H7 (cell line): ENCODE data around the gene SUMO3. TPM values are rescaled to one million over a fixed set of nuclear protein-coding genes. Genes with fewer than 3 reads are reported as not detected.

ENCODE experiments used
- DNase-seq: peaks from one replicate; pipeline ENCODE4 v3.0.0; 2012
- H3K27me3 ChIP-seq: 2 replicates; pipeline ENCODE4 v1.6.0; 2011; ENCODE audit warnings: mild to moderate bottlenecking, low read length; ENCODE audit not compliant: control insufficient read depth, insufficient read depth
- H3K36me3 ChIP-seq: replicated peaks from 2 replicates; pipeline ENCODE4 v1.5.1; 2011; ENCODE audit warnings: low read length; ENCODE audit not compliant: control insufficient read depth, insufficient read depth
- H3K4me3 ChIP-seq: 2 replicates; pipeline ENCODE4 v1.5.1; 2011; ENCODE audit warnings: low read depth, mild to moderate bottlenecking, control low read depth, low read length, moderate library complexity; ENCODE audit not compliant: insufficient read depth
- total RNA-seq: library from RNA; depleted of rRNA; stranded (reverse); fragments of >200 nt; shearing (Covaris generic); gene quantifications from 2 replicates; pipeline ENCODE4 v1.2.3, GENCODE V29; 2014

Gene SUMO3
- total RNA-seq, 1 experiment from 2014 or later: 91.1 TPM

- peaks cover 26% of the 10 kb centered on the region for H3K36me3 ChIP-seq
- no peak for DNase-seq
- no peak overlapping the region for H3K4me3 ChIP-seq
- no peaks in the 10 kb centered on the region for H3K27me3 ChIP-seq
These were observed 33.2 kb upstream of the SUMO3 start for GRCh38 chr21:44850905-44851657.

DNA sequence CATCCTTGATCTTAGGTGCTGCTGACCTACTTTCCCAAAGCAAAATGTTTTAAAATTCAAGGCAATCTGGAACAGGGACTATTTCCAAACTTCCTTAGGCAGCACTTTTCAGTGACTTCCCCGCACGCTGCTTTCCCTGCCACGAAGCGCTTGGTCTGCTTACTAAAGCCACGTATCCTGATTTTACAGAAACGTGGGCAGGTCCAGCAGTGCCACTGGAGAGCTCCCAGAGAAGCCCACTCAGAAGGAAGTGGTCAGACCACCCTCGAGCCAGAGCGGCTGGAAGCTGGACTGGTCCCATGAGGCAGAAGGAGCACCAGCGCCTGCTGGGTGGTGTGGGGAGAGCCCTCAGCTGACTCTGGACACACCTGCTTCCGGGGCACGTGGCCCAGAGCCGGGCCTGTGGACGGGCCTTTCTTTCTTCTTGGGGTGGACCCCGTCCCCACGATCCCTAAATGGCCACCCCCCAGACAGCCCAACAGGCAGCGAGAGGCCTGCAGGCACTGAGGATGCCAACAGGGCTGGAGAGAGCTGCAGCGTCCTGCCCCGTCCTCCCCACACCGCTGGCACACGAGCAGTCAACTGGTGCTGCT lies 32.4 kb upstream of the SUMO3 start:
- Histone ChIP-seq H3K4me3 (no peak overlapping the region), H3K27me3 (no peaks in the 10 kb centered on the region), H3K36me3 (peaks cover 20% of the 10 kb centered on the region)
- no peak for DNase-seq

DNA sequence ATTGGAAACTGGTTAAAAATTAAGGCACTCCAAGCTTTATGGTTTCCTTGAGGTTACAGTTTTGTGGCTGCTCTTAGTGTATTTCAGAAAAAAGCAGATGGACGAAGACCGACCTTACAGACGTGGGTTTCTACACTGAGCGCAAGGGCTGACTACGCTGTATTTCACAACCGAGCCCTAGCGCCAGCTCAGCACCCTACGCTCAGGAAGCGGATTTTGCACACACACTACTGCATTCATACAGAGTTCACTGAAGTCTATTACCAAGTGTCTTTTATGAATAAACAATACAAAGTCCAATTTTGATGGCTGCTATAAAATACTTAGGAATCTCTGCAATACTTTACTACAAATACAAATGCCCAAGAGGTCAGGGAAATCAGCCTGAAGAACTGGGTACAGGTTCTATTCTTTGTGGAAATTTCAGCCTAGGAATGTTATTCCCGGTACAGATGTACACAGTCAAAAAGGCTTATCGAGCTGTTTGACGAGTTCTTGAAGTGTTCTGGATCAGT lies 31.8 kb upstream of the SUMO3 start:
- no peak overlapping the region for H3K4me3 ChIP-seq
- peaks cover 17% of the 10 kb centered on the region for H3K36me3 ChIP-seq
- no peak for DNase-seq
- no peaks in the 10 kb centered on the region for H3K27me3 ChIP-seq

- DNase-seq: peak; percentile 40
- no peaks in the 10 kb centered on the region for H3K27me3 ChIP-seq
- no peak overlapping the region for H3K4me3 ChIP-seq
- peaks cover 16% of the 10 kb centered on the region for H3K36me3 ChIP-seq
These were observed 31.1 kb upstream of the SUMO3 start for GRCh38 chr21:44848821-44849521.

DNA sequence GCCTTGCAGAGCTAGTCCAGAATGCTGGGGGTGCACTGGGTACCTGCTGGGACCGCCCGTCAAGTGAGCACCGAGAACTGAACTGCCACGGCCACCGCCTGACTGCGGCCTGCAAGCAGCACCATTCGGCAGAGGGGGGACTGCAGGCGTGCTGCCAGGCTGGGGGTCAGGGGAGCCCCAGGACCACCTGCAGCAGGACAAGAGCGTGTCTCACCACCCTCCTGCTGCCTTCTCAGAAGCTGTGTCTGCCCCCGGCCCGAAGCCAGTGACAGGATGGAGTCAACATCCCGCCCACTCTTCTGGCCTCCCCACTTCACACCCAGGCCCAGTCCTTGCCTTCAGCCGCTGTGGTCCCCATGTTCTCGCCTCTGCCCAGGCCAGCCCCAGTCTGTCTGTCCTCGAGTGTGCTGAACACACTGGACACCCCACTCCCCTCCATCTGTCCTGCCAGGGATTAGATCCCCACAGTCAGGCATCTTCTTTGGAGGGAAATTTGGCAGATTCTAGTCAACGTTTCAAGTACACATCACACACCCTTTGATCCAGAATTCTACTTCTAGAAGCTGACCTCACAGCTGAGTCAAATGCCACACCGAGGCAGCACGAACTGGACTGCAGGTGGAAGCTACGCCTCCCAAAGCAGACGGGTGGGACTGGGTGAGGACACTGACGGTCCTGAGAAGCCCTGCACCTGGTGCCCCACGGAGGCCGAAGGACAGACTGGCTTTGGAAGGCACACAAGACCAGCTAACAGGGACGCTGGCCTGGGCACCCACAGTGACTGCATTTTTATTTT lies 29.6 kb upstream of the SUMO3 start:
- DNase-seq: peak; percentile 58
- no peak overlapping the region for H3K4me3 ChIP-seq
- peaks cover 15% of the 10 kb centered on the region for H3K36me3 ChIP-seq
- no peaks in the 10 kb centered on the region for H3K27me3 ChIP-seq

- DNase-seq: no peak
- no peak overlapping the region for H3K4me3 ChIP-seq
- H3K36me3 ChIP-seq: peaks cover 15% of the 10 kb centered on the region
- H3K27me3 ChIP-seq: no peaks in the 10 kb centered on the region
These were observed 28.8 kb upstream of the SUMO3 start for GRCh38 chr21:44846485-44847260.

- peaks cover 13% of the 10 kb centered on the region for H3K36me3 ChIP-seq
- H3K27me3 ChIP-seq: no peaks in the 10 kb centered on the region
- peak overlapping the region; percentile 29; the same call in 1 of the 2 replicates for H3K4me3 ChIP-seq
- no peak for DNase-seq
These were observed 28.3 kb upstream of the SUMO3 start for GRCh38 chr21:44846224-44846484.

GRCh38 chr21:44845418-44846223 lies 27.8 kb upstream of the SUMO3 start:
- peak; percentile 98 for DNase-seq
- peaks cover 10% of the 10 kb centered on the region for H3K36me3 ChIP-seq
- H3K27me3 ChIP-seq: no peaks in the 10 kb centered on the region
- H3K4me3 ChIP-seq: peak overlapping the region; percentile 29

DNA sequence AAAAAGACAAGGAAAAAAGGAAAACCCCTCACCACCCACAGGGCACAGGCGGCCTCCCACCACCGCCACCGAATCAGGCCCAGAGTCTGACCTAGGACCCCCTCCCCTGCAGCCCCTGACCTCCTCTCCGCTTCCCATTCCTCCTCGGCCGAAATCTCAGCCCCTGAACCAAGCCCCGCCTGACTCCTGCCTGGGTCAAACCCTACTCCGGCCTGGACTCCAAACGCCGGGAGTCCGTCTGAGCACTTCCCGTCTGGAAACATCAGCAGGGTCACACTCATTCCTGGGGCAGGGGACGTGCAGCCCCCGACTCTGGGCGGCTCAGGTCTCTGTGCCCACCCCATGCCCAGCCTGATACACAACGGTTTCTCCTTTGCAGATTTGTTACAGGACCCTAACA lies 26.4 kb upstream of the SUMO3 start:
- Histone ChIP-seq H3K4me3 (peak overlapping the region; percentile 11; the same call in 1 of the 2 replicates), H3K27me3 (no peaks in the 10 kb centered on the region), H3K36me3 (peaks cover under 1% of the 10 kb centered on the region; the same call in 1 of the 2 replicates)
- DNase-seq: peak; percentile 90

DNA sequence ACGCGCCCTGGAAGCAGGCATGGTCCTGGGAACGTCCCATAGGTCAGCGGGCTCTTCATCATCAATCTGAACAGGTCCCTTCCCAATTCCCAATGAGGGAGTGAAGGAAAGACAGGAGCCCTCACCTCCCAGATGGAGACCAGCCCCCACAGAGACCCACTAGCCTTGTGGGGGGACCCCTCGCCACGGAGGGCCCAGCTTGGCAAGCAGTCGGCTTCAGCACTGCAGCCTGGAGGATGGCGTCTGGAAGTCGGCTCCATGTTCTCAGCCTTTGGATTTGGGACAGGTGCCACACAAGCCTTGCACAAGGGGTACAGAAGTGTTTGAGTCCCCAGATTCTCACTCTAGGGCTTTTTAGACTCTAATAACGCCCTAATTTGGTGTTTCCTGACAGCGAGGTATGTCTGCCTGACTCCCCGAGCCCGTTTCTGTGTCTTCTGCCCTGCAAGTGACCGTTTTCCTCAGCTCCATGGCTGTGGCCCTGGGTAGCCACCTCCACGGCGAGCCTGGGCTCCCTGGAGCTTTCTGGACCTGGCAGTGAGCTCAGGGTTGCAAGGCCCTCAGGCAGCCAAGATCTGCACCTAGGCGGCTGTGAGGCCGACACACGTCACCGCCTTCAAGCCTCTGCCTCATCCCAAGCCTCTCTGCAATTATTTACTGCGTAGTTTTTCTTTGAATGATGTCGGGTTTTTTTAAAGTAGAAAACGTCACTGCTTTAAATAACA lies 25.0 kb upstream of the SUMO3 start:
- no peak for DNase-seq
- Histone ChIP-seq H3K4me3 (no peak overlapping the region), H3K27me3 (no peaks in the 10 kb centered on the region), H3K36me3 (no peaks in the 10 kb centered on the region)

DNA sequence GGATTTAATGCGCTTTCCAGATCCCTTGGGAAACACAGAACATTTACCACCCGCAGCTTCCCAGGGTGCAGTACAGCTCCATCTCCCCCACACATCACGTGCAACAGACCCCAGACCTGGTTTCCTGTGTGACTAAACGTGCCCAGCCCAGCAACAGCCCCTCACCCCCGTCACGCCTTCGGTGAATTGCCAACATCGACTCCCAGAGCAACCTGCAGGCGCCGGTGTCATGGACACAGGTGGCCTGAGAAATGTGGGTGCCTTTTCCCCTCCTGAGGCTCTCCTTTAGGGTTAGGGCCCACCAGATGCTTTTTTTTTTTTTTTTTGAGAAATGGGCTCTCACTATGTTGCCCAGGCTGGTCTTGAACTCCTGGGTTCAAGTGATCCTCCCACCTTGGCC lies 24.2 kb upstream of the SUMO3 start:
- Histone ChIP-seq H3K36me3 (no peaks in the 10 kb centered on the region), H3K4me3 (no peak overlapping the region), H3K27me3 (no peaks in the 10 kb centered on the region)
- peak; percentile 29 for DNase-seq

DNA sequence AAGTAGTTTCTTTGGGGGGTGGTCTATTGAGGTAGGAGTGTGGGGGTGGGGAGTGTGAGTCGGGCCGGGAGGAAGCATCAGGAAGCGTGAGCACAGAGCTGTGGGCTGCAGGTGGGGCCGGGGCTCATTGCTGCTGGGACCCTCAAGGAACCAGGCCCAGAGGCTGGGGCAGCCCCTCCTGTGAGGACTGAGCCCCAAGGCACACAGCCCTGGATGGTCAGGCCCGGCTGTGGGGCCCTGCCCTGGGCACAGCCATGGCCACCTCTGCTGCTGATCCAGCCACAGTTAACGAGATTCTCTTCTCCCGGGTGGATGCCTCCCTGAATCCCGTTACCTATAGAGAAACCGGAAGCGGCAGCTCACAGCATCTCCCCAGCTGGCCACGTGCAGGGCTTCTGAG lies 22.9 kb upstream of the SUMO3 start:
- H3K4me3 ChIP-seq: no peak overlapping the region
- H3K36me3 ChIP-seq: no peaks in the 10 kb centered on the region
- DNase-seq: peak; percentile 50
- H3K27me3 ChIP-seq: no peaks in the 10 kb centered on the region

GRCh38 chr21:44838951-44839350 lies 21.1 kb upstream of the SUMO3 start:
- DNase-seq: no peak
- H3K27me3 ChIP-seq: no peaks in the 10 kb centered on the region
- no peak overlapping the region for H3K4me3 ChIP-seq
- H3K36me3 ChIP-seq: no peaks in the 10 kb centered on the region
